Vagina (tissue), 2 donors: ENCODE measurements around the gene ARHGAP26. TPM values are rescaled to one million over a fixed set of nuclear protein-coding genes. Genes with fewer than 3 reads are reported as not detected.

Experiments used
- DNase-seq, 2 donors: peaks; one replicate each; pipeline ENCODE4 v3.0.0-alpha.2; 2017; ENCODE audit errors: extremely low spot score in 2 of 2
- H3K27ac ChIP-seq: fragments of 200-600 bp; sonication (generic); one replicate; pipeline ENCODE4 v1.5.1; 2019
- H3K27me3 ChIP-seq: fragments of 200-600 bp; sonication (generic); one replicate; pipeline ENCODE4 v1.5.1; 2019
- H3K36me3 ChIP-seq, 2 donors: fragments of 200-600 bp; sonication (generic); one replicate each; pipeline ENCODE4 v1.5.1; 2017 to 2019
- H3K4me1 ChIP-seq: fragments of 200-600 bp; sonication (generic); one replicate; pipeline ENCODE4 v1.5.1; 2019
- H3K4me3 ChIP-seq, 2 donors: fragments of 200-600 bp; sonication (generic); 1 replicate in 1 of 2; 2 replicates in 1 of 2; pipeline ENCODE4 v1.5.1; 2016 to 2019
- H3K9me3 ChIP-seq: fragments of 200-600 bp; sonication (generic); one replicate; pipeline ENCODE4 v1.5.1; 2019
- CTCF ChIP-seq, 3 experiments: fragments of 450-650 bp in 2 of 3; fragments of 200-600 bp in 1 of 3; sonication (generic) in 1 of 3; IDR thresholded peaks; one replicate each; pipeline ENCODE4 v1.5.1; 2017 to 2019; ENCODE audit warnings: antibody characterized with exemption in 3 of 3, mild to moderate bottlenecking in 2 of 3, moderate library complexity in 2 of 3
- POLR2A ChIP-seq, 2 donors: fragments of 450-650 bp; IDR thresholded peaks; one replicate each; pipeline ENCODE4 v1.6.1; 2017; ENCODE audit warnings: antibody characterized with exemption in 2 of 2, mild to moderate bottlenecking in 2 of 2, moderate library complexity in 2 of 2
- POLR2AphosphoS5 ChIP-seq, 2 donors: sonication (generic); formaldehyde crosslinking; IDR thresholded peaks; one replicate each; pipeline ENCODE4 v1.9.0; 2017; ENCODE audit warnings: antibody characterized with exemption in 2 of 2, mild to moderate bottlenecking in 2 of 2, low read depth in 1 of 2; ENCODE audit not compliant: insufficient read depth in 1 of 2
- intact Hi-C: fragments of 100-400 bp; cut with DNase I; formaldehyde crosslinking; loops from one replicate; pipeline ENCODE4 v1.15.1; 2023
- total RNA-seq: library from RNA; depleted of rRNA; stranded (reverse); fragments of >200 nt; gene quantifications from one replicate; pipeline ENCODE4 v1.2.3, GENCODE V29; 2016

Gene ARHGAP26
- total RNA-seq, 1 donor from 2014 or later: 42.5 TPM

GRCh38 chr5:143021595-143021994 is 251.4 kb downstream of the ARHGAP26 start:
- Histone ChIP-seq H3K4me3 (no peak overlapping the region), H3K36me3 (no peaks in the 10 kb centered on the region), H3K9me3 (no peaks in the 10 kb centered on the region), H3K4me1 (peaks cover 16% of the 10 kb centered on the region), H3K27me3 (no peaks in the 10 kb centered on the region), H3K27ac (no peak overlapping the region)
- TF ChIP-seq POLR2AphosphoS5 (IDR thresholded peaks at IDR 0.05; ENCODE audit: insufficient read depth in 1 of 2, low read depth in 1 of 2) (no peak), POLR2A (IDR thresholded peaks at IDR 0.05) (no peak), CTCF (IDR thresholded peaks at IDR 0.05) (no peak)
- DNase-seq: no peak
- intact Hi-C loops: no loop called here

GRCh38 chr5:143023411-143024096 is 253.4 kb downstream of the ARHGAP26 start:
- Histone ChIP-seq H3K4me3 (no peak overlapping the region), H3K9me3 (no peaks in the 10 kb centered on the region), H3K27me3 (no peaks in the 10 kb centered on the region), H3K36me3 (no peaks in the 10 kb centered on the region), H3K27ac (peak overlapping the region; percentile 28), H3K4me1 (peaks cover 16% of the 10 kb centered on the region)
- no peak for DNase-seq
- intact Hi-C loops: no loop called here
- TF ChIP-seq CTCF (IDR thresholded peaks at IDR 0.05): no peak

GRCh38 chr5:143024228-143024920 is 254.2 kb downstream of the ARHGAP26 start:
- H3K9me3 ChIP-seq: no peaks in the 10 kb centered on the region
- no peaks in the 10 kb centered on the region for H3K27me3 ChIP-seq
- H3K4me3 ChIP-seq: no peak overlapping the region
- no peak overlapping the region for H3K27ac ChIP-seq
- intact Hi-C loops: no loop called here
- no peaks in the 10 kb centered on the region for H3K36me3 ChIP-seq
- H3K4me1 ChIP-seq: peaks cover 16% of the 10 kb centered on the region
- no peak for DNase-seq
- TF ChIP-seq POLR2AphosphoS5 (IDR thresholded peaks at IDR 0.05; ENCODE audit: insufficient read depth in 1 of 2, low read depth in 1 of 2) (no peak), POLR2A (IDR thresholded peaks at IDR 0.05) (no peak), CTCF (IDR thresholded peaks at IDR 0.05) (no peak)

DNA sequence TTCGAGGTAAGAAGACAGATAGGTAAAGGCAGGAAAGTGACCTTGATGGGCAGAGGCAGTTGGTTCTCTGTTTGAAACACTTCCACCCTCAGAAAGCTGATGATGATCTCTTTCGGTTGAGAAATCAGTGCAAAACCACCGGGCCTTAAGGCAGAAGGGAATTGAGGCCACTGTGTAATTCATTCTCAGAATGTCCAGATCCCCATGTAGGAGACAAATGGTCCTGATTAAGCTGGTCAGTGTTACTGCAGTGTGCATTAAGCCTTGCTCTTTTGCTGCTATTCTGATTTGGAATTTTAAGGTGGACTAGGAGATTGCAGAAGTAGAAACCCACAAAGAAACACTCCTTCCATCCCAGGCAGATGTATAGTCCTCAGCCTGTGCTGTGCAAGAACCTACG is 255.2 kb downstream of the ARHGAP26 start:
- H3K27ac ChIP-seq: no peak overlapping the region
- no peaks in the 10 kb centered on the region for H3K9me3 ChIP-seq
- intact Hi-C loops: no loop called here
- no peaks in the 10 kb centered on the region for H3K27me3 ChIP-seq
- TF ChIP-seq POLR2AphosphoS5 (IDR thresholded peaks at IDR 0.05; ENCODE audit: insufficient read depth in 1 of 2, low read depth in 1 of 2): no peak
- no peak for TF ChIP-seq CTCF (IDR thresholded peaks at IDR 0.05)
- no peak for TF ChIP-seq POLR2A (IDR thresholded peaks at IDR 0.05)
- no peak for DNase-seq
- H3K4me1 ChIP-seq: peaks cover 16% of the 10 kb centered on the region
- no peak overlapping the region for H3K4me3 ChIP-seq
- no peaks in the 10 kb centered on the region for H3K36me3 ChIP-seq

DNA sequence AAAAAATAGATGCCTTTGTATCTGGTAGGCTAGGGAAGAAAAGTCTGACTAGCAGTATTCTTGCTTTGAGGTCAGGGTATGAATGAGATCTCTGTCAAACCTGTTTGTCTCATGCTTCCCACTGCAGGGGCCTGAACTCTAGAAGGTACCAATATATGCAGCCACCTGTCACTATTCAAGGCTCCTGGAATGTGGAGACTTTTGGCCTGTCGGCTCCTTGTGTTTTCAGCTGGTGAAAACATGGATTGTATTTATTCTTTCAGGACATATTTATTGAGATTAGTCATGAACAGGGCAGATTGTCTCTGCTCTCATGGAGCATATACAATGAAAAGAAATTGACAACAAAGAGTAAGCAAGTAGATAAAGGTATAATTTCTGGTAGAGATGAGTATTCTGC is 255.8 kb downstream of the ARHGAP26 start:
- no peaks in the 10 kb centered on the region for H3K27me3 ChIP-seq
- no peak overlapping the region for H3K4me3 ChIP-seq
- peaks cover 16% of the 10 kb centered on the region for H3K4me1 ChIP-seq
- no peak for DNase-seq
- TF ChIP-seq CTCF (IDR thresholded peaks at IDR 0.05): no peak
- TF ChIP-seq POLR2AphosphoS5 (IDR thresholded peaks at IDR 0.05; ENCODE audit: insufficient read depth in 1 of 2, low read depth in 1 of 2): no peak
- TF ChIP-seq POLR2A (IDR thresholded peaks at IDR 0.05): no peak
- H3K27ac ChIP-seq: no peak overlapping the region
- no peaks in the 10 kb centered on the region for H3K36me3 ChIP-seq
- intact Hi-C loops: no loop called here
- H3K9me3 ChIP-seq: no peaks in the 10 kb centered on the region
